ENCODE measurements around the gene CNTD1.

The CNTD1 gene

DNA sequence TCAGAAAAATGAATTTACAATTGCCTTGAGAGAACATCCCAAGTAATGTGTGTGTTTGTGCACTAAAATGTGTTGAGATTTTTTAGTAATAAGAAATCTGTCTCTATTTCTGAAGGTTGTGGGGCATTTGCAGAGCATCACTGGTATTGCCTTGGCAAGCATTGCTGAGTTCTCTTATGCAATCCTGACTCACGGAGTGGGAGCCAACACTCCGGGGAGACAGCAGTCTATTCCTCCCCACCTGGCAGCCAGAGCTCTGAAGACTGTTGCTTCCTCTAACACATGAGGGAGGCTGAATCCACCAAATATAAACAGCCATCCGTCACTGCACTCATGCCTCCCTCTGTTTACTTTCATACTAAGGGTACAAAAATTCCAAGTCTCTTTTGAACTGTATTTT lies 10.6 kb downstream of the CNTD1 start:
- H3K9me3 ChIP-seq (ENCODE audit: control insufficient read depth, low read length): no peaks in the 10 kb centered on the region
- peaks cover 9% of the 10 kb centered on the region for H3K36me3 ChIP-seq (ENCODE audit: control insufficient read depth, insufficient read depth, low read length)
- 86 to 92% methylated on average over 3 of the region's 3 CpGs for WGBS, 2 experiments
- H3K4me1 ChIP-seq (ENCODE audit: control insufficient read depth, insufficient read depth, low read length): no peaks in the 10 kb centered on the region
- no peak overlapping the region for H3K4me3 ChIP-seq (ENCODE audit: insufficient read depth, low read depth, low read length)
- H3K27me3 ChIP-seq (ENCODE audit: control insufficient read depth, insufficient read depth, low read length, poor library complexity, severe bottlenecking): peaks cover 5% of the 10 kb centered on the region
- H3K27ac ChIP-seq (ENCODE audit: insufficient read depth, low read depth, low read length, poor library complexity, severe bottlenecking): no peak overlapping the region

DNA sequence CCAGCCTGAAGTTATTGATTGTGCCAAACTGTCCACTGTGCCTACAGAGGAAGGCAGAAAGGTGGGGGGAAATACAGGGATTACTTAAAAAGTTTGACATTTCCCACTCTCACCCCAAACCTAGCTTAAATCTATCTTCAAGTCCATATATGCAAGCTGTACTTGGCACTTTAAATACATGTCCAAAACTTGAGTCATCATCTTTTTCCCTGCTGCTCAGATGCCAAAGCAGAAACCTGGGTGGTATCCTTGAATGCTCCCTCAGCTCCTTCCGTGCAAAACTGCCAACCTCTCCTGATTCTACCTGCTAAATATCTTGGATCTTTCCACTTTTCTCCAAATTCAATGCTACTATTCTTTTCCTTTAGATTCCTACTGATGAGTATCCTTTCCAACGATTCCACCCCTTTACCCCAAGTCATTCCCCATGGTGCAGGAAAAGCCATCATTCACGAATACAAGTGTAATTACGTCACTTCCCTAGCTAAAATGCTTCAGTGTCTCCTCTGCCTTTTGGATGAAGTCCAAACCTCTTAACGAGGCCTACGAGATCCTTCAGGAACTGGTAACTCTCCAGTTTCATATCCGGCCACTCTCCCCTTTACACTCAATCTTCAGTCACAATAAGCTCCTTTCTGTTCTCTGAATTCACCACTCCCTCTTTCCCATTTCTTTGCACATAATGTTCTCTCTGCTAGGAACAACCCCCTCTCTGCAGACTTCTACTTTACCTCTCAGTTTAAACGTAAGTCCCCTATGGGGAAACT lies 16.2 kb downstream of the CNTD1 start:
- WGBS, 2 experiments: 92 to 93% methylated on average over 8 of the region's 8 CpGs
- Histone ChIP-seq H3K4me1 (ENCODE audit: control insufficient read depth, insufficient read depth, low read length) (no peaks in the 10 kb centered on the region), H3K4me3 (ENCODE audit: insufficient read depth, low read depth, low read length) (no peak overlapping the region), H3K27me3 (ENCODE audit: control insufficient read depth, insufficient read depth, low read length, poor library complexity, severe bottlenecking) (no peaks in the 10 kb centered on the region), H3K9me3 (ENCODE audit: control insufficient read depth, low read length) (no peaks in the 10 kb centered on the region), H3K27ac (ENCODE audit: insufficient read depth, low read depth, low read length, poor library complexity, severe bottlenecking) (no peak overlapping the region), H3K36me3 (ENCODE audit: control insufficient read depth, insufficient read depth, low read length) (peaks cover 43% of the 10 kb centered on the region)

DNA sequence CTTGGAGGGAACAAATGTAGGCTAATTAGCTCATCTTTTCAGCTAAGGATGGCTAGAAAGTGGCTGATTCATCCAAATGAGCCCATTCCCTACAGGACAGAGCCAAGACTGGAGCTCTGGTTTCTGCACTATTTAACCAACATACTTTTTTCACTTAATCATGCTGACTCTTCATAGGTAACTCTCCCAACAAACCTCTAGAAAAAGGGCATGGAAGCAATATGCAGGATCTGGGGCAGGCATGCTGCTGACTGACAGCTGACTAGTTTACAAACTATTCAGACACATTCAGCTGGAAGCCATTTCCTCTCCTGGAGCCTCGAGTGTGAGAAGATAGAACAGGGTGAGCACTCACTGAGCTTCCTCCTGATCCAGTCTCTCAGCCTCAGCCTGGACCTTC lies 19.2 kb downstream of the CNTD1 start:
- WGBS, 2 experiments: 97% methylated on average over 1 of the region's 1 CpG
- peaks cover 40% of the 10 kb centered on the region for H3K36me3 ChIP-seq (ENCODE audit: control insufficient read depth, insufficient read depth, low read length)
- no peak overlapping the region for H3K27ac ChIP-seq (ENCODE audit: insufficient read depth, low read depth, low read length, poor library complexity, severe bottlenecking)
- no peaks in the 10 kb centered on the region for H3K9me3 ChIP-seq (ENCODE audit: control insufficient read depth, low read length)
- no peaks in the 10 kb centered on the region for H3K27me3 ChIP-seq (ENCODE audit: control insufficient read depth, insufficient read depth, low read length, poor library complexity, severe bottlenecking)
- no peak overlapping the region for H3K4me3 ChIP-seq (ENCODE audit: insufficient read depth, low read depth, low read length)
- no peaks in the 10 kb centered on the region for H3K4me1 ChIP-seq (ENCODE audit: control insufficient read depth, insufficient read depth, low read length)

DNA sequence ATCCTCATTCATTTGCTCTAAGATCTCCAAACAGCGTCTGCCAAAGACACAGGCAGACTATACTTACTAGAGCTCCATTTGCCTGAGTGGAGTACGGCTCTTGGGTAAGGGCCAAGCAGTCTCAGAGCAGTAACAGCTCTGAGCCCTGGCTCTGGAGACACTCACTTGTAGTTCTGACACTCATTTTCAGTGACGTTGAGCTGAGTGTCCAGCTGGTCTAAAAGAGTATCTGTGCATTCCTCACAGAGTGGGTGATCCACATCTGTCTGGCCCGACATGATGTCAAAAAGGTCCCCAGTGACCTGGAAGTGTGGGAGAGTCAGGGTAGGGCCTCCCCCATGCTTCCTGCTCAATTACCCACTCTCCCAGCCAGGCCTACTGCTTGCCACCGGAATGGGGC lies 19.7 kb downstream of the CNTD1 start:
- Histone ChIP-seq H3K36me3 (ENCODE audit: control insufficient read depth, insufficient read depth, low read length) (peaks cover 40% of the 10 kb centered on the region), H3K4me1 (ENCODE audit: control insufficient read depth, insufficient read depth, low read length) (peaks cover 4% of the 10 kb centered on the region), H3K9me3 (ENCODE audit: control insufficient read depth, low read length) (no peaks in the 10 kb centered on the region), H3K27me3 (ENCODE audit: control insufficient read depth, insufficient read depth, low read length, poor library complexity, severe bottlenecking) (no peaks in the 10 kb centered on the region), H3K27ac (ENCODE audit: insufficient read depth, low read depth, low read length, poor library complexity, severe bottlenecking) (no peak overlapping the region), H3K4me3 (ENCODE audit: insufficient read depth, low read depth, low read length) (no peak overlapping the region)
- WGBS, 2 experiments: 90 to 97% methylated on average over 5 of the region's 5 CpGs

DNA sequence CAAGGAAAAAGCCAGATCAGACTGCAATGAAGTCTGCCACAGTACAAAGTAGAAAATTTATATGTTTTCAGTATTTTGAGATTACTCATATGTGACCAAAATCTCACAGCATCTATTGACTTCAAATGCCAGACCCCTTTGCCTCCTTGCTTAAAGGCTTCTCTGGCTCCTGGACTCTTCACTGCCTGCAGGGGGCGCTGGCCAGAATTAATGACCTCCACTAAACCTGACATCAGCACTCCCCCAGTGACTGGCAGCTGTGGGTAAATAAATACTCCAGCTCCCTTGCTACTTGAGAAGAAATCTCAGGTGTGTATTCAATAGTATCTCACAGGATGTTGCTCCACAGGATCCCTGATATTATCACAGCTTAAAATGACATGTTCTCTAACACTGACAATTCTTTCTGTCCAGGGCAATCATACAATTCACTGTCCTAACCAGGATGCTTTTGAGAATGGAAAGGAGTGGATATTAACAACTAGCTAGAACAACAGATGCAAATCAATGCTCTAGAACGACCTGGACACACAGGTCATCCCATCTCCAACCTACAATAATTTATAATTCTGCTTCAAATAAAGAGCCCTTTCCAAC lies 21.4 kb downstream of the CNTD1 start:
- peaks cover 5% of the 10 kb centered on the region for H3K4me1 ChIP-seq (ENCODE audit: control insufficient read depth, insufficient read depth, low read length)
- H3K27me3 ChIP-seq (ENCODE audit: control insufficient read depth, insufficient read depth, low read length, poor library complexity, severe bottlenecking): no peaks in the 10 kb centered on the region
- H3K36me3 ChIP-seq (ENCODE audit: control insufficient read depth, insufficient read depth, low read length): peaks cover 29% of the 10 kb centered on the region
- 21 to 23% methylated on average over 1 to 2 of the region's 2 CpGs for WGBS, 2 experiments
- H3K9me3 ChIP-seq (ENCODE audit: control insufficient read depth, low read length): no peaks in the 10 kb centered on the region
- no peak overlapping the region for H3K4me3 ChIP-seq (ENCODE audit: insufficient read depth, low read depth, low read length)
- H3K27ac ChIP-seq (ENCODE audit: insufficient read depth, low read depth, low read length, poor library complexity, severe bottlenecking): no peak overlapping the region

DNA sequence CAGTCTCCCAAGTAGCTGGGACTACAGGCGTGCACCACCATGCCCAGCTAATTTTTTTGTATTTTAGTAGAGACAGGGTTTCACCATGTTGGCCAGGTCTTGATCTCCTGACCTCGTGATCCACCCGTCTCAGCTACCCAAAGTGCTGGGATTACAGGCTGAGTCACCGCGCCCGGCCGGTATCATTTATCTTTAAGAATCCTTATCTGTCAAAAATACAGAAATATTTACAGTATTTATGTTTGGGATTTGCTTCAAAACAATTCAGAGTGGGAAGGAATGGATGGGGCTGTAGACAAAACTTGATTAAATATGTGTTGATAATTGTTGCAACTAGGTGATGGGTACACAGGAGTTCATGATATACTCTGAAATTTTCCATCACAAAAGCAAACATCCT lies 22.5 kb downstream of the CNTD1 start:
- H3K36me3 ChIP-seq (ENCODE audit: control insufficient read depth, insufficient read depth, low read length): peaks cover 29% of the 10 kb centered on the region
- 88 to 97% methylated on average over 7 of the region's 7 CpGs for WGBS, 2 experiments
- no peaks in the 10 kb centered on the region for H3K9me3 ChIP-seq (ENCODE audit: control insufficient read depth, low read length)

DNA sequence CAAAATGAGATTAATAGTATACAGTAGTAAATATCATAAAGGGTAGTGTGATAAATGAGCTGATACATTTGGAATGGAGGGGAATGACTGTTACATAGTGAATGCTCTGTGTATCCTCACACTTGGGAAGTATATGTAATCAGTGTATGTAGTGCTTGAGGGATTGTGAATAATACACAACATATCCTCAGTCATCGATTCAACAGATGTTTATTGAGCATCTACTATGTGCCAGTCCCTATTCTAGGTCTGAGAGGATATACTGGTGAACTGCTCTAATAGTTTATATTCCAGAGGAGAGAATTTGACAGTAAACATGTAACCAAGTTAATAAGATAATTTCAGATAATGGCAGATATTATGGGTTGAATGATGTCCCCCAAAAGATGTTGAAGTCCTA lies 28.8 kb downstream of the CNTD1 start:
- H3K9me3 ChIP-seq (ENCODE audit: control insufficient read depth, low read length): no peaks in the 10 kb centered on the region
- whole genome bisulfite sequencing, 2 experiments: 100% methylated on average over 1 of the region's 1 CpG; no CpG with 5 or more reads in 1 of the 2 experiments
- peaks cover 13% of the 10 kb centered on the region for H3K27me3 ChIP-seq (ENCODE audit: control insufficient read depth, insufficient read depth, low read length, poor library complexity, severe bottlenecking)
- H3K36me3 ChIP-seq (ENCODE audit: control insufficient read depth, insufficient read depth, low read length): no peaks in the 10 kb centered on the region
- H3K27ac ChIP-seq (ENCODE audit: insufficient read depth, low read depth, low read length, poor library complexity, severe bottlenecking): no peak overlapping the region
- H3K4me1 ChIP-seq (ENCODE audit: control insufficient read depth, insufficient read depth, low read length): peaks cover 9% of the 10 kb centered on the region
- H3K4me3 ChIP-seq (ENCODE audit: insufficient read depth, low read depth, low read length): no peak overlapping the region

More for the DNA sequence above, 22.5 kb downstream of the CNTD1 start:
- Histone ChIP-seq H3K4me1 (ENCODE audit: control insufficient read depth, insufficient read depth, low read length) (peaks cover 5% of the 10 kb centered on the region), H3K4me3 (ENCODE audit: insufficient read depth, low read depth, low read length) (no peak overlapping the region), H3K27ac (ENCODE audit: insufficient read depth, low read depth, low read length, poor library complexity, severe bottlenecking) (no peak overlapping the region), H3K27me3 (ENCODE audit: control insufficient read depth, insufficient read depth, low read length, poor library complexity, severe bottlenecking) (no peaks in the 10 kb centered on the region)

DNA sequence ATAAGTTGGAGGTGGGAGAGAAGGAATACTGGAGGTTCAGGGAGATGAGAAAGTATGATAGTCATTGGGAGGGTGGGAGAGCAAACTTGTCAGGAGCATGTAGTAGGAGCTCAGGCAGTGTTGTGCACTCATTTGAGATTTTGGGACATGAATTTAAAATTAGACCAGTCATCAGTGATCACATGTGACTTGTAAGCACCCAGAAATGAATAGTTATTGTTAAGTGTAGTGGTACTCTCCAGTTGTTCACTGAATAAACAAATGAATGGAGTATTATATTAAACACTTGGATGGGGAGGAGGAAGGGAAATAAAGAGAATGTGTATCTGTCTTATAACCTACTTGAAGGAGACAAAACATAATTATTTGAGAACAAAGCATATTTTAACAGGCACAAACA lies 32.3 kb downstream of the CNTD1 start:
- peaks cover 13% of the 10 kb centered on the region for H3K27me3 ChIP-seq (ENCODE audit: control insufficient read depth, insufficient read depth, low read length, poor library complexity, severe bottlenecking)
- H3K4me3 ChIP-seq (ENCODE audit: insufficient read depth, low read depth, low read length): no peak overlapping the region
- no peak overlapping the region for H3K27ac ChIP-seq (ENCODE audit: insufficient read depth, low read depth, low read length, poor library complexity, severe bottlenecking)
- H3K4me1 ChIP-seq (ENCODE audit: control insufficient read depth, insufficient read depth, low read length): peaks cover 4% of the 10 kb centered on the region
- H3K9me3 ChIP-seq (ENCODE audit: control insufficient read depth, low read length): no peaks in the 10 kb centered on the region
- H3K36me3 ChIP-seq (ENCODE audit: control insufficient read depth, insufficient read depth, low read length): peaks cover 5% of the 10 kb centered on the region

DNA sequence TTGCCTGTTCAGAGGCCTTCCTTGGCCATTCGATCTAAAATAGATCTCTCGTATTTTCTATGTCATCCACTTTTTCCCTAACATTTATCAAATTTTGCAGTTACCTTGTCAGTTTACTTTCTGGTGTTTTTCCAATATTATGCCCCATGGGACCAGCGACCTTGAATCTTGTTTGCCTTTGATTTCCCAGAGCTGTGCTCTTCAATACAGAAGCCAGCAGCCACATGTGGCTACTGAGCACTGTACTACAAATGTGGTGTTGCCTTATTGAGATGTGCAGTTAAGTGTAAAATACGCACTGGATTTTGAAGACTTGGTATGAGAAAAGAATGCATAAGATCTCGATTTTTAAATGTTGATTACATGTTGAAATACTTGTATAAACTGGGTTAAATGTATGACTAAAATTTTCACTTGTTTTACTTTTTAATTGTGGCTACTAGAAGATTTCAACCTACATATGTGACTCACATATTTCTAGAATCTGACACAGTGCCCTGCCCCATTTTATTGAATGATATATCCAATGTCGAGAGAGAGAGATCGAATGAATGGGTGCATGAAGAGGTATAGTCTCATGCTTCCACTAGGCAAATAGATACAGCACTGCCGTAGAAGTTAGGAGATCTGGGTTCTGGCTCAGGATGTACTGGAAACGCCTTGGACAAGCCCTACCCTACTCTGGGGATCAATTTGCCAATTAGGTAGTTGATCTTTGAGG lies 33.7 kb downstream of the CNTD1 start:
- Histone ChIP-seq H3K36me3 (ENCODE audit: control insufficient read depth, insufficient read depth, low read length) (peaks cover 5% of the 10 kb centered on the region), H3K4me3 (ENCODE audit: insufficient read depth, low read depth, low read length) (peak overlapping the region; percentile 100), H3K9me3 (ENCODE audit: control insufficient read depth, low read length) (no peaks in the 10 kb centered on the region), H3K27ac (ENCODE audit: insufficient read depth, low read depth, low read length, poor library complexity, severe bottlenecking) (peak overlapping the region; percentile 86), H3K27me3 (ENCODE audit: control insufficient read depth, insufficient read depth, low read length, poor library complexity, severe bottlenecking) (peaks cover 8% of the 10 kb centered on the region), H3K4me1 (ENCODE audit: control insufficient read depth, insufficient read depth, low read length) (peaks cover 4% of the 10 kb centered on the region)
- 63 to 67% methylated on average over 9 of the region's 9 CpGs for WGBS, 2 experiments

Data from ectodermal cell (in vitro differentiated cells).